Stimulated activated CD8-positive, alpha-beta memory T cell treated with anti-CD3 and anti-CD28 coated beads, Interleukin-7, amount 100 ng/mL, for 24 hours (primary cell): ENCODE data around the gene SEMA3C.

Experiments used
- DNase-seq: peaks from one replicate; pipeline ENCODE4 v3.0.0-alpha.2; 2020; ENCODE audit warnings: low read depth

Gene SEMA3C

DNA sequence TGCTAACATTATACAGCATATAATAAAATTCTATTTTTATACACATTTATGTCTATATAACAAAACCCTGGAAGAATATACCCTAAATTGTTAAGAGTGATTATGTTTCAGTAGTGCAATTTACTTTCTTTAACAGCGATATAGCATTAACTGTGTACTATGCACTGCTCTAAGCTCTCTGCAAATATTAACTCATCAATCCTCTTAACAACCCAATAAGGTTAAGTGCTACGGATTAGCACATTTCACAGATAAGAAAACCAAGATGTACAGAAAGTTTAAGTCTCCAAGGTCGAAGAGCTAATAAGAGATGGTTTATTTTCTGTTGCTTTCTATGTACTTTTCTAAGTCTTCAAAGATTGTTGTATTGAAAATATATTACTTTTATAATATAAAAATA is 95.8 kb downstream of the SEMA3C start:
- no peak for DNase-seq

DNA sequence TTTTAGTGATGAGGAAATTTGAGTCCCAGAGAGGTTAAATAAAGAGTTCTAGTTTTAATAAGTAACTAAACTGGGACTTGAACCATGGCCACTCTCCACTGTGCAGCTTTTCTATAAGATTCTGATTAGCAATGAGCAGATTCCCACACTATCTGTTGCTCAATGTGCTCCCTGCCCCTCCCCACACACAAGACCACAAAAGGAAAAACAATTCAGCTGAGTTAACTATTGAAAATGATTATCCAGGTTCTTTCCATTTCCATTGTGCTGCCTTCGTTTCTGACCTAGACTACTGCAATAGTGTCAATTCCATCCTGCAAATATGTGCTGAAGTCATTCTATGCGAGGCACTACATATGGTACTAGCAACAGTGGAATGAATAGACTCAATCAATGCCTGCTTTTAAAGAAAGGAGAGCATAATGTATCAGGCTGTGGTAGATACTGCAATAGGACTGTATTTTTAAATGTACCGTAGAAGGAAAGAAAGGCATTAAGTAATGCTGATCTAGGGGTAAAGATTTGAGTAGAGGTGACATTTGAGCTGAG is 97.0 kb downstream of the SEMA3C start:
- DNase-seq, result no peak

DNA sequence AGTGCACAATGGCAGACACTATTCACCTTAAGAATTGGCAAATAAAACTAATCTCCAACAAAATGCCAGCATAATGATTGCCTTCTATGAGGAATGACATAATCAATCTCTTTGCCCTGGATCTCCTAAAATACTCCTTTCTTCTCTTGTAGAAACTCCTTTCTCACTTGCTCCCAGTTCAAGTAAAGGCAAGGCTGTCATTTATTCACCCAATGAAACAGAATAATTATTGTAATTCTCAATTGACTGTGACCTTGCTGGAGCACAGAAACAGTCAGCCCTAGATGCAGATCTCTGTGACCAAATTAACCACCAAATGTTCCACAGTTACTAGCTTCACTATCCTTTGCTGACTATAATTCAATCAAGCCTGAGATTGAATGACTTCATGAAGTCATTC is 99.3 kb downstream of the SEMA3C start:
- no peak for DNase-seq

GRCh38 chr7:80818181-80818580 is 100.7 kb downstream of the SEMA3C start:
- no peak for DNase-seq

DNA sequence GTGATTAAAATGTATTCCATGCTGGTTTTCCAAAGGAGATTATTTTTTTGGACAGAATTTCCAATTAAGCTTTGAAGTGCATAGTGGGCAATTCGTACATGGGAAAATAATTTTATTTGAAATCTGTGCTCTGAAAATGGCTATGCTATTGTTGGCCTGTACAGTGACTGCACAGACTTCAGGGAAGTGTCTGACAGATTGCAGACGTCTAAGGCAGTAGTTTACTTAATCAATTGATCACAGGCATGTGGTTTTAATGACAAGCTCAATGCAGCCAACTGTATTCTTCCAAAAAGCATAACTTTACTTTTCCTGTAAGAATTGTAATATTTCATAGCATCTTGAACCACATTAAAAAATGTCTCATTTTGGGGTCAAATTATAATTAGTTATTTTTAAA is 102.0 kb downstream of the SEMA3C start:
- DNase-seq, result no peak

DNA sequence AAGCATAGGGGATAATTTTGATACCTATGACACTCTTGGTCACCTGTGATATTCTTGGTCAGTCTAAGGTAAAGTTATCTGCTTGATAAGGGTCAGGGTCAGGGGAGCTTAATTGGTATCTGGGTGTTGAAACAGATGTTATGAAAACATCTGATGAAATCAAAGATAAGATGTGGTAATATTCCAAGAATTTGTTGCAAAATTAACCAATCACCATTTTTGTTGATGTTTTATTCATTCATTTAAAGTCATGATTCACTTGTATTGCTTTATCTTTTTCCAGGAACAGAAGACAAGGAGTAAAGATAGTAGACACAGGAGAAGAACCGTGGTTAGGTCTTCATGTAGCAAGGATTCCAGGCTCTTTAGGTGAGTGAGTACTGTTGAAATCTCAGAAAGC is 103.1 kb downstream of the SEMA3C start:
- DNase-seq, result no peak

GRCh38 chr7:80809545-80809944 is 109.3 kb downstream of the SEMA3C start:
- no peak for DNase-seq

- no peak for DNase-seq
Measured at GRCh38 chr7:80807166-80807900, 111.5 kb downstream of the SEMA3C start.

DNA sequence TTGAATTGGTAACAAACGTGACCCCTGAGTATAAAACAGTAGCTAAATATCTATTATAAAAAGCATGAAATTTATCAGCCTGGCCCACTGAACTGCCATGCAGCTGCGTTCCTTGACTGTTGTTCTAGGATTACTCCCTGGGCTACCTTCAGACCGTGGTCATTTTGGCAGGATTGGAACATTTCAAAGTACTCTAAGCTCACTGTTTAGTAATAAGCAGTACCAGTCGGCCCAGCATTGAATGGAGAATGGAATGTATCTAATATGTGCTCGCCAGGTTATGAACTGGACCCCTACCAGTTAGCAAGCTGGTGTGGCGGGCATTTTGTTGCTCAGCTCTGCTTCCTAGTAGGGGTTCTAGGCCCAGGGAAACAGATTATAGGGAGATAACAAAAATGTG is 112.2 kb downstream of the SEMA3C start:
- no peak for DNase-seq

DNA sequence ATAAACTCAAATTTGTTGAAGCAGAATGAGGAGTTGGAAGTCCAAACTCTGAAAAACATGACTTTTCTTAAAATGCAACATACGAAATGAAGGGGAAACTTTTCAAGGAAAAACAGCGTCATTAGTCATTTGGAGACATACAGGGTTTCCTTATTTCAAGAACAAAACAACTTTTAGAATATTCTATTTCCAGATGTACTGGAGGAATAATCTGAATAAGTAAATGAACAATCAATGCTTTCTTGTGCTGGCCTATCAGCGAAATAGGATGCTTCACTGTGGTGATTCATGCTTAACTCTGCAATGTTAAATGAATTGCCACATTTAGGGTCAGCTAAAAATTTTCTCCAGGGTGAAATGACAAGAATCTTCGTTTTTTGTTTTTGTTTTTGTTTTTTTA is 114.3 kb downstream of the SEMA3C start:
- DNase-seq, result no peak

DNA sequence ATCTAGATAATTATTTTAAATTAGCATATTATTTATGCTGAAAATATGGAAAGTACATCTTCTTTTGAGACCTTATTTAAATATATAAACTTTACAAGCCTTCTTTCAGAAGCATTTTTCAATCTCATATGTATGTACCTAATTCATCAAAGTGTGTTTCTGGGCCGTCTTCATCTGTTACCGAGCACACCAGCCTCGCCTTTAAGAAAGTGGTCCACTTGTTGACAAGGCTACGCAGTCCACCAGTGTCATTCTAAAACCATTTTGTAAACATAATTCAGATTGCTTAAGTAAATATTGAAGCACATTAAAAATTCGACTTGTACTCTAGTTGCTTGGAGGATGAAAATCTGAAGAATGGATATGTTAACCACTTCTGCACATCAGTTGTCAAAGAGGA is 116.3 kb downstream of the SEMA3C start:
- DNase-seq, result no peak

GRCh38 chr7:80794631-80795573 is 123.9 kb downstream of the SEMA3C start:
- no peak for DNase-seq

DNA sequence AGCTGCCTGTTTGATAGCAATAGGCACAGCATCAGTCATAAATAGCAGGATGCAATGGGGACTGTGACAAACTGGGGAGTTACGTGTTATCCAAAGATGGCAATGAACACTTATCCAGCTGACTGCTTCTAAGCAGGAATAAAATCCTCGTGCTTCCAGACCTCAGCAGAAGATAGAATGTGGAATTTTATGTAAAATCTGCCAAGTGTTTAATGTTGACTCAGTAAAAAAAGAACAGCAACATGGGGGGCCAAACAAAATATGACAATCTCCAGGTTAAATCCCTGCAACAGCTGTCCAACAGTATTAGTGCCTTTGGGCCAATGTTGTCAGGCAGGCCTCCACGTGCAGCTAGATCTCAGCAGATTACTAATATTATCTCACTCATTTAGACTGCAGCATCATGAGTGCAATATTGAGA is 127.3 kb downstream of the SEMA3C start:
- DNase-seq, result no peak

DNA sequence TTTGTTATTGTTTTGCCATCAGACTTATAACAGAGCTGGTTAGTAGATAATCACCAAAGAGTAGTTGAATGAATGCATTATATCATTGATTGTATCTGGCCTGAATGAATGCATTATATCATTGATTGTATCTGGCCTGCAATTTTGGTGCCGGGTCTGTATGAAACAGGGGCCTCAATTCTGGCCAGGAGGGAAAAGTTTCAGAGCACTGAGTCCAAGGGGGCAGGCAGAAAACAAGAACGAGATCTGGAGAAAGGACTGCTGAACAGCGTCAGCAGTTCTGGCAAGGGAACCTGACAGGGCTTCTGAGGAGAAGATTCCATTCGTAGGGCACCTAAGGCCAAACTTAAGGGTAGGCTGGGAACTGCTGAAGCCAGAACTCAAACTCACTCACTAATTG is 128.0 kb downstream of the SEMA3C start:
- DNase-seq, result no peak

DNA sequence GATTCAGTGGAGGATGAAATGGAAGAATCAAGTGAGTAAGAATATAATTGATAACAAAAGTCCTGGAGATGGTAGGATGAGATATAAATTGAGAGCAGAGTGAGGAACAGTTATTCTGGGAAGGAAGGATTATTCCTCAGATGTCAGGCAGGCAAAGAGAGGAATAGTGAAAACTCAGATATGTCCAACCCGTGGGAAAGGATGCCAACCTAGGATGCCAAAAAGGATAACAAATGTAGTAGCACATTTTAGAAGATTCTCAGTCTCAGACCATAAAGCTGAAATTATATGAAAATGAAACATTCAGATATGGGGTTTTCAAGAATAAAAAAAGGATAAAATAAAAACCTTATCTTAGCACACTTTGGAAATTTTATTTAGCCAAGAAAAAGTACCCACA is 131.1 kb downstream of the SEMA3C start:
- no peak for DNase-seq

DNA sequence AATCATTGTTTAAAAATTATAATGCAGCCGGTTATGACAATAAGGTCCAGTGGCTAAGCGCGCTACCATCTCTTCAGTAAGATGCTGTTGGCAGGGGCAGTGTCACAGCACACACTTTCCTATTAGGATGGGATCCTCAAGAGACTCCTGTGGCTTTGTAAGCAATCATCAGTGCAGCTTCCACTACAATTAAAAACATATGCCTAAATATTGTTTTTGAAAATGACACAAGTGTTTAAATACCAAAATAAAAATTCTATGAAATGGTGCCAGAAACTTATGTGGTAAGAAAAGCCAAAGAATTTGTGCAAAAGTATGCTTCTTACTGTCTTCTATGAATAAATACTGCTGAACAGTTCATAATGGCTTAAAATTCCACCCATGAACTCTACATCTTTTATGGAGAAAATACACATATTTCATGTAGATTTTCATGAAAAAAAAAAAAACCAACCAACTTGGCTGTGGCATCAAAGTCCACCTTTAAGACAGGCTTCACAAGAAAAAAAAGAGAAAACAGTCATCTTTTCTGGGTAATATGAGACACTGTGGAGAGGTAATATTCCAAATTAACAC is 132.8 kb downstream of the SEMA3C start:
- no peak for DNase-seq

DNA sequence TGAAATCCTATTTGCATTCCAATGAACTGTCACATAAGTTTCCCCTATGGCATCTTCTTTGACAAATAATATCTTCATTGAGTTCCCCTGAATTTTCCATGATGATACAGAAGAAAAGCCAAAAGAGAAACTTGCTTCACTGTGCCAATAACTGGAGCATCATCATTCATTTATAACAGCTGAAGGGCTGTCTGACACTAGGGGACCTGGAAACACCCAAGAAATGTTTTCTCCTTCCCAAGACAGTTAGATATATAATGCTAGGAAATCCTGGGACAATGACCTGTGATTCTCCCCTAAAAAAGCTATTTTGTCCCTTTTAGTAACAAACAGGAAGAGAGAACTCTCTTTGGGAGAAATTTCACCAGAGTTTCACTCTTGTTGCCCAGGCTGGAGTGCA is 133.6 kb downstream of the SEMA3C start:
- no peak for DNase-seq

GRCh38 chr7:80783678-80784327 is 135.0 kb downstream of the SEMA3C start:
- no peak for DNase-seq

DNA sequence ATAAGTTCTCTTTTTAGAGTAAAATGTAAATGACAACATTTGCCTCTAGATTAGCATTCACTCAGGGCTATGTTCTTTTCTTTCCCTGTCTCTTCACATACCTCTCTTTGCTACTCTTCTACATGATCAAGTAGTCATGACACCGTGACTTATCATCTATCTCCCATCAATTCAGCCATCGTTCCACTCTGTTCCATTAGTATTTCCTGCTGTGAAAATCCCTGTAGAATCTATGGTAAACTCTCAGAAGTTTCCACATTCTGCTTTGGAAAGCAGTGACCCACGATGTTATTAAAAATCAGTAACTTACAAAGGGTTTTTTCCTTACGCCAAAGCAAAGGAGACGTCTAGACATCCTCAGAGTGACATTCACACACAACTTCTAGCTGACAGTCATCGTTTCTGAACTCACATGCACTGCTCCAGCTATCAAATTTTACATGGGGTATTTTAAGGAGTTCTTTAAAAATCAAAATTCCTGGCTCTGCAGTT is 135.6 kb downstream of the SEMA3C start:
- no peak for DNase-seq

GRCh38 chr7:80781561-80781979 is 137.3 kb downstream of the SEMA3C start:
- DNase-seq, result no peak

GRCh38 chr7:80781146-80781545 is 137.7 kb downstream of the SEMA3C start:
- no peak for DNase-seq

- DNase-seq, result no peak
Measured at GRCh38 chr7:80779456-80779855, 139.4 kb downstream of the SEMA3C start.
